H7 (cell line): ENCODE measurements around the gene SMARCAD1. TPM values are rescaled to one million over a fixed set of nuclear protein-coding genes. Genes with fewer than 3 reads are reported as not detected.

ENCODE experiments used
- DNase-seq: peaks from one replicate; pipeline ENCODE4 v3.0.0; 2012
- H3K27me3 ChIP-seq: 2 replicates; pipeline ENCODE4 v1.6.0; 2011; ENCODE audit warnings: mild to moderate bottlenecking, low read length; ENCODE audit not compliant: control insufficient read depth, insufficient read depth
- H3K36me3 ChIP-seq: replicated peaks from 2 replicates; pipeline ENCODE4 v1.5.1; 2011; ENCODE audit warnings: low read length; ENCODE audit not compliant: control insufficient read depth, insufficient read depth
- H3K4me3 ChIP-seq: 2 replicates; pipeline ENCODE4 v1.5.1; 2011; ENCODE audit warnings: low read depth, mild to moderate bottlenecking, control low read depth, low read length, moderate library complexity; ENCODE audit not compliant: insufficient read depth
- total RNA-seq: library from RNA; depleted of rRNA; stranded (reverse); fragments of >200 nt; shearing (Covaris generic); gene quantifications from 2 replicates; pipeline ENCODE4 v1.2.3, GENCODE V29; 2014

The SMARCAD1 gene
- total RNA-seq, 1 experiment from 2014 or later = 39.5 TPM

DNA sequence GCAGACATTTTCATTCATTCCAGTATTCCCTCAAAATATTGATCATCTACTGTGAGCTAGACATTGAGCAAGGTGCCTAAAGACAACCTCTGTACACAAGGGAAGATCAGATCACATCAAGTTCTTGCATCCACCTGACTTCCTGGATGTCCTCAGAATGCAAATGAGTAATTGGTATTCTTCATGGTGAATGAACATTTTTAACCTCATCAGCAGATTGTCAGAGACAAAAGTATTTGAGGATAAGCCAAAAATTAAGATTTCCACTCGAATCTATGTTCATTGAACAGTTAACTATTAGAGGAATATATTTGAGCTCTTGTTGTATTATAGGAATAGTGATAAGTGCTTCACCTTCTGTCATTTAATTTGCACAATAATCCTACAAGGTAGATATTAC lies 1.3 kb downstream of the SMARCAD1 start:
- Histone ChIP-seq H3K36me3 (peaks cover 7% of the 10 kb centered on the region), H3K27me3 (no peaks in the 10 kb centered on the region), H3K4me3 (no peak overlapping the region)
- no peak for DNase-seq

DNA sequence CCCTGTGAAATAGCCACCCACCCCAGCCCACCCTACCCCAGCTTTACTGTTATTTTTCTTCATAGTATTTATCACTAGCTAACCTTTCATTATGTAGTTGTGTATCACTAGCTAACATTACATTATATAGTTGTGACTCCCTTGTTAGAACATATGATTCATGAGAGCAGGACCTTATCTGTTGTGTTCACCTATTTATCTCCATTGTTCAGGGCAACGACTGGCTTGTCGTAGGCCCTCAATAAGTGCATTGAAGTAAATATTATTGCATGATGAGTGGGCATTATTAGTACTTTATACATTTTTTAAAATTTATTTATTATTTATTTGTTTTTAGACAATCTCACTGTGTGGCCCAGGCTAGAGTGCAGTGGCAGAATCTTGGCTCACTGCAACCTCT lies 4.2 kb downstream of the SMARCAD1 start:
- no peak for DNase-seq
- Histone ChIP-seq H3K4me3 (no peak overlapping the region), H3K36me3 (peaks cover 10% of the 10 kb centered on the region)

DNA sequence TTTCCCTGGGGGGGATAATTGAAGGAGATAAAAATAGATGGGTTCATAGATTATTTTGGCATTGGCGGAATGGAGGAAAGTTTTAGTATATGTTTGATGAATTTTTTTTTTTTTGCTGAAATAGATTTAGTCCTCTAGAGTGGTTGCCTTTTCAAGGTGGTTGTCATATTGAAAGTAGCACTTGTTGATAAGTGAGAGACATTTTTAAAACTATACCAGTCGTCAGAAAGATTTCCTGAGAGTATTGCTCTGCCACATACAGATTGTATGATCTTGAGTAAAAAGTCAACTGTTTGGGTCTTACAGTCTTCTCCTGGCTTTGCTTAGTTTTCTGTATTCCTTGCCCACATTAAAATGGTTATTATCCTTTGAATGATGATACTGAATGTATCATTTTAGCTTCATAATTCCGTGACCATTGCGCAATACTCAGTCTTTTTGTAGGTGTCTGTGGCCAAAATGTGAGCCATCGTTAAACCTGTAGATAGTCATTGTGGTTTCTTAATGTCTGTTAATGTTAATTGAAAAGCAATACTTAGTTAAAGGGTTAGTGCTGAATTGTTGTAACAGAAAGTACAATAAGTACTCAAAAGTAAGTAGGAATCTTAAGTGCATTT lies 7.1 kb downstream of the SMARCAD1 start:
- Histone ChIP-seq H3K27me3 (no peaks in the 10 kb centered on the region), H3K36me3 (peaks cover 10% of the 10 kb centered on the region), H3K4me3 (no peak overlapping the region)
- DNase-seq = no peak

More for the DNA sequence above, 4.2 kb downstream of the SMARCAD1 start:
- no peaks in the 10 kb centered on the region for H3K27me3 ChIP-seq

DNA sequence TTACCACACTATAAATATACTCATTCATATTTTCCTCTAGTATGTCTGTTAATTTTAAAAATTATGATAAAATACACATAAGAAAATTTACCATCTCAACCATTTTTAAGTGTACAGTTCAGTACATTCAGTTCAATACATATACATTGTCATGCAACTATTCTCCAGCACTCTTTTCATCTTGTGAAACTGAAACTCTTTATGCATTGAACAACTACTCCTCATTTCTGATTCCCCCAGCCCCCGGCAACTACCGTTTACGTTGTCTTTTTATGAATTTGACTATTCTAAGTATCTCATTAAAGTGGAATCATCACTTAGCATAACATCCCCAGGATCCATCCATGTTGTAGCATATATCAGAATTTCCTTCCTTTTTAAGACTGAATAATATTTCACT lies 8.7 kb downstream of the SMARCAD1 start:
- H3K27me3 ChIP-seq = no peaks in the 10 kb centered on the region
- DNase-seq = no peak
- H3K36me3 ChIP-seq = peaks cover 10% of the 10 kb centered on the region
- H3K4me3 ChIP-seq = no peak overlapping the region

DNA sequence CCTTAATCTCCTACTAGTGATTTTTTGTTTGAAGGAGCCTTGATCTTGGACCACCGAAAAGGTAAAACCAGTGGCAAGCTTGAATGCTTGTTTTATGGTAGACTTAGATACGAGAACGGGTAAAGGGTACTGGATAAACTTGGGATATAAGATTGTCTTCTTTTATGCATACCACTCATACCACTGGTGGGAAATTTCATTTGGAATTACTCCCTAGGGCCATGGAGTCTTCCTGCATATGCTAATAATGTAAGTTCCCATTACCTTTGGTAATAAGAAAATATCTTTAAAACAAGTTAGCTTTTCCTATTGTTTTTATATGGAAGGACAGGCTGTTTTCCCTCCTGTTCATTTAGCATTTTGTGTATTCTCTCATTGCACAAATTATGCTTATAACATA lies 11.7 kb downstream of the SMARCAD1 start:
- Histone ChIP-seq H3K36me3 (peaks cover 4% of the 10 kb centered on the region), H3K27me3 (no peaks in the 10 kb centered on the region), H3K4me3 (no peak overlapping the region)
- DNase-seq = no peak

DNA sequence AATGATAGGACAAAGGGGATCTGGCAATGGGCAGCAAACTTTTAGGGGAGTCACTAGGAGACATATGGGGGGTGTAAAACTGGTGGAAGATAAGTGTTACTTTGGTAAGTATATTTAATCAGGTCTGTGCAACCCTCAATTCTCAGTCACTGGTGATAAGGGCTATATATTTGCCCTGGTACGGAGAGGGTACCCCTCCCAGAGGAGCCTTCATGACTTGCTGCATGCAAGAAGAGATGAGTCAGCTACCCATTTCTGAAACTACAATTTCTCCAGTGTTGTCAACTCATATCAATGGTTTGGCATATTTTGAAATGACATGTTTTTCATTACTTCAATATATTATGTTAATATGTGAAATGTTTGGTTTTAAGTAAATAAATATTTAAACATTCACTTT lies 14.3 kb downstream of the SMARCAD1 start:
- Histone ChIP-seq H3K27me3 (no peaks in the 10 kb centered on the region), H3K36me3 (peaks cover 2% of the 10 kb centered on the region), H3K4me3 (no peak overlapping the region)
- no peak for DNase-seq

DNA sequence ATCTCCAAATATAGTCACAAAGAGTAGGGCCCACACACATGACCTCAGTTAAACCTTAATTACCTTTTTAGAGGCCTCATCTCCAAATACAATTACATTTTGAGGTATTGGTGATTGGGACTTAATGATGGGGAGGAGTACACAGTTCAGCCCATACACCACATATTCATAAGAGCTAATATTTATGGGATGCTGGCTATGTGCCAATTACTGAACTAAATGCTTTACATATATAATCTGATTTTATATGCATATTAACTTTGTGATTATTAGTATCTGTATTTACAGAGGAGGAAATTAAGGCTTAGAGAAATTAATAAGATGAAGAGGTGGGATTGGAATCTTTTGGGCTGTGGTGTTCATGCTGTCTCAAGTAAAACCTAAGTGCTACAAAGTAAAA lies 17.8 kb downstream of the SMARCAD1 start:
- peaks cover 2% of the 10 kb centered on the region for H3K36me3 ChIP-seq
- H3K27me3 ChIP-seq = no peaks in the 10 kb centered on the region
- no peak overlapping the region for H3K4me3 ChIP-seq
- no peak for DNase-seq

DNA sequence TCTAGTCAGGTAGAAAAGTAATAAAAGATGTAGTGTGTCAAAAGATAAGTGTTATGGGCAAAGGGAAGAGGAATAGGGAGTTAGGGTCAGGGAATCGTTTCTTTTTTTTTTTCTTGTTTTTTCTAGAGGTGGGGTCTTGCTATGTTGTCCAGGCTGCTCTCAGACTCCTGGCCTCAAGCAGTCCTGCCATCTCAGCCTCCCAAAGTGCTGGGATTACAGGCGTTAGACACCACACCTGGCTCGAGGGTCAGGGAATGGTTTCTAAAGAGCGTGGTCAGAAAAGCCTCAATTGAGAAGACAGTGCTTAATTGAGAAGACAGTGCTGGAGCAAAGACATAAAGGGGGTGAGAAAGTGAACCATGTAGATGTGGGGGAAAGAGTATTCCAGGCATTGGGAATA lies 19.1 kb downstream of the SMARCAD1 start:
- H3K27me3 ChIP-seq = no peaks in the 10 kb centered on the region
- no peak for DNase-seq
- H3K36me3 ChIP-seq = peaks cover 2% of the 10 kb centered on the region
- no peak overlapping the region for H3K4me3 ChIP-seq

DNA sequence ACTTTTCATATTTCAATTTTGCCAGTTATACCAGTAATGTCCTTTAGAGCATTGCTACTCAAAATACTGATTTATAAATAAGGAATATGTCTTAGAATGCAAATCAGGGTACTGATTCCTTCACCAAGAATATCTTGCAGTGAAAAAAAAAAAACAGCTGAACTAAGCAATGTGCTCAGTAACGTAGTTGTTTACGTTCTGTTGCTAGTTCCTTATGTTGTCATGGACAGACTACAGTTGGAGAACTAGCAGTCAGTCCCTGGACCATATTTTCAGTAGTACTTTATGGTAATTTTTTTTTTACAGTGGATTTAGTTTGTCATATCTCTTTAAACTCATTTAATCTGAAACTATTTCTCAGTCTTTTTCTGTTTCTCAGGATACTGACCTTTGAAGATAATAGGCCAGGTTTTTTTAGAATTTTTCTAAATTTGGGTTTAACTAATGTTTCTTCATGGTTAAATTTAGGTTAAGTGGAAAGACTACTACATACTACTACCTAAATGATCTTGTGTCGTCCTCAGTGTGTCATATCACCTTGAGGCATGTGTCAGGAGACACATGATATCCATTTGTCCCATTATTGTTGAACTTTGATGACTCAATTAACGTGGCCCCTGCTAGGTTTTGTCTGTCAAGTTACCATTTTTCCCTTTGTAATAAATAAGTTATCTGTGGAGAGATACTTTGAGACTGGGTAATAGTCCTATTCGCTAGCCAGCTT lies 21.0 kb downstream of the SMARCAD1 start:
- no peak for DNase-seq
- no peak overlapping the region for H3K4me3 ChIP-seq
- no peaks in the 10 kb centered on the region; the same call in none of the 2 replicates for H3K36me3 ChIP-seq
- no peaks in the 10 kb centered on the region for H3K27me3 ChIP-seq

DNA sequence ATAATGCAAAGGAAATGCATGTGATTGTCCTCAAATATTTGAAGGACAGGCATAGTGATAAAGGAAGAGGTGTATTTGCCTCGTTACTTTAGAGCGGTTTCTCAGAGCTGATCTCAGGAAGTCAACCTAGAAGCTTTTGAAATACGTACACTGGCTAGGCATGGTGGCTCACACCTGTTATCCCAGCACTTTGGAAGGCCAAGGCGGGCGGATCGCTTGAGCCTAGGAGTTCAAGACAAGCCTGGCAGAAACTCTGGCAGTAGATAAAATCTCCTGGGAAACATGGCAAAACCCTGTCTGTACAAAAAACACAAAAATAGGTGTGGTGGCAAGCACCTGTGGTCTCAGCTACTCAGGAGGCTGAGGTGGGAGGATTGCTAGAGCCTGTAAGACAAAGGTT lies 24.9 kb downstream of the SMARCAD1 start:
- no peak for DNase-seq
- Histone ChIP-seq H3K27me3 (no peaks in the 10 kb centered on the region), H3K4me3 (no peak overlapping the region), H3K36me3 (peaks cover 2% of the 10 kb centered on the region)

DNA sequence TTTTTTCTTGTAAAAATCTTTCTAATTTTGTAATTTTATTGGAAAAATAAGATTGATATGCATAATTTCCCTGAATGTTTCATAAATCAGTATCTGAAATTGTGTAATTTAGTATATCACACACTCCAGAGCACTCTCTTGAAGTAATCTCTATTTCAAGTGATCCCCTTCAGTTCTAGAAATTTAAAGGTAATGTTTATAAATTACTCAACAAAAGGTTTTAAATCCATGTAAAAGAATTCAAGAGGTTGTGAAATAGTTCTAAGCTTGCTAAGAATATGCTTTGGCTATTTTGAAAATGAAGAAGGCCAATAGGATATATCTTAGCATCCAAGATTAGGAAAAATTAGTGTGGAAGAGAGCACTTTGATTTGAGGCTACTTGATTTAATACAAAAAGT lies 28.2 kb downstream of the SMARCAD1 start:
- Histone ChIP-seq H3K4me3 (no peak overlapping the region), H3K27me3 (no peaks in the 10 kb centered on the region), H3K36me3 (peaks cover 6% of the 10 kb centered on the region)
- DNase-seq = no peak

DNA sequence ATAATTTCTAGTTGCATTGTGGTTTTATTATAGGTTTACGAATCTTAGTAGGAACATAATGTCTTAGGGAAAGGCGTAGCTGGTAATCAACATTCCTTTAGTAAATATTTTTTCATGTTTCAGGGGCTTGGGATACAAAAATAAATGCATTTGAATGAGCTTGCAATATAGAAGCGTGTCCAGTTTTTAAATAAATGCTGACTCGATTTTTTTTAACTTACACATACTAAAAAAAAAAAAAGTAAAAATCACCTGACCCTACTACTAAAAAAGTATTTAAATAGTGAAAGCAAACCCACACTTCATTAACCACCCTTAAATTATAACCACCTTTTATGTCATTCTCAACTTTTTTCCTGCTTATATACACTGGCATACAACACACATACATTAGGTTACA lies 29.6 kb downstream of the SMARCAD1 start:
- Histone ChIP-seq H3K27me3 (no peaks in the 10 kb centered on the region), H3K4me3 (no peak overlapping the region), H3K36me3 (peaks cover 7% of the 10 kb centered on the region)
- no peak for DNase-seq

DNA sequence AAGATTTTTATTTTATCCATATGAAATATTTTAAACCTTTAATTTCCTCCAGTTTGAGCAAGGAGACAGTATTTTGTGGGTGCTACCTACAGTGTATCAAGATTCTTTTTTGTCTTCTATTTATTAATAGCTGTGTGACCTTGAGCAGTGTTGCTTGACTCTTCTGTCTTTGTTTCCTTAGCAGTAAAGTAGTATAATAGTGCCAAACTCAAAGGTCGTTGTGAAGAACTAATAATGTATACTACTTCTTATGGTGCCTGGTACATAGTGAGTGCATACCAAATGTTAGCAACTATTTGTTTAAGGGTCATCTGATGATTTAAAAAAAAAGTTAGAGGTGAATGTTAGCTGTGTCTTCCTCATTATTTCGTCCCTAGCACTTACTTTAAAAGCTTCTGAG lies 30.5 kb downstream of the SMARCAD1 start:
- H3K27me3 ChIP-seq = no peaks in the 10 kb centered on the region
- no peak for DNase-seq
- peaks cover 11% of the 10 kb centered on the region for H3K36me3 ChIP-seq
- no peak overlapping the region for H3K4me3 ChIP-seq

DNA sequence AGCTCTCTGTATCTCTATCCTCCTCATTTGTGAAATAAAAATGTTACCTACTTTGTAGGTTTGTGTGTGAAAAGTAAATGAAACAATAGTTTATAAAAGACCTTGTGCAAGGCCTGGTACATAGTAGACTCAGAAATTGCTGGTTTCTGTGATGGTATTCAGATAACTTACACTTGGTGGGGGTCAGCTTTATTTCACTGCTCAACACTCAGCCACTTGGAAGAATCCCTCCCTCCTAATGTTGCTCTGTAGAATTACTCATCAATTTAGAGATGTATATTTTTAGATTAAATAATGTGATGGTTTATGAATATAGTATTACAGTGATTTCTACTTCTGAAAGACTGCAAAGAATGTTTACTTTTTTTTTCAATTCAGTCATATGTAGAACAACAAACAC lies 32.7 kb downstream of the SMARCAD1 start:
- no peak for DNase-seq
- H3K27me3 ChIP-seq = no peaks in the 10 kb centered on the region
- no peak overlapping the region for H3K4me3 ChIP-seq
- H3K36me3 ChIP-seq = peaks cover 16% of the 10 kb centered on the region

DNA sequence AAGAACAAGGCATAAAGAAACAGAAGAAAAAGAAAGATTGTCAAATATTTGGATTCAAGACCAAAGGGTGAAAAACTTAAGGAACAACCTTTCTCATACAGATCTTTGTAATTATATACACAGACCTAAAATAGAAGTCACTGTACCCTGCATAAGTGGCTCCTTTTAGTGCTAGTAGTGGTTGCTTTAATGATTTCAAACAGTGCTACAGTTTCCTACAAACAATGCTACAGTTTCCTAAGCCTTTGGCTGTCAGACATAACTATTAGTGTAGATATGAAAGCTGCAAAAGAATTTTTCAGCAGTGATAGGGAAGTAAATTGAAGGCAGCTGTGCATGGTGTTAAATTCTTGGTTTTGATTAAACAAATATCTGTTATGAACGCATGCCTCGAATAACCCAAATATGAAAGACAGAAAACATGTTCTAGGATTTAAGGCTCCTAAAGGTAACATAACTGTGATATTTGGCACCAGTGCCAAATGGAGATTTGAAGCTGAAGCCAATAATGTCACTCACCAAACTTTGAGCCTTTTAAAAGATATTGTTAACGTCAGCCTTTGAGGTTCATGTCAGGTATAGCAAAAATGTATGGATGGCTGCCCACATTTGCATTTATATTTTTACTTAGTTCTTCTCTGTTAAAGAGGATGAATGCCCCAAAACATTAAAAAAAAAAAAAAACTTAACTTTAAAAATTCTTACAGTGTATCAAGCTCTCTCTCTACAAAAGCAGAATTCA lies 36.6 kb downstream of the SMARCAD1 start:
- H3K4me3 ChIP-seq = no peak overlapping the region
- DNase-seq = no peak
- no peaks in the 10 kb centered on the region for H3K27me3 ChIP-seq
- H3K36me3 ChIP-seq = peaks cover 14% of the 10 kb centered on the region
